COLO829 (cell line): ENCODE results near the gene GRK2.

Experiments used
- DNase-seq: peaks from one replicate; pipeline ENCODE4 v3.0.0; 2012; ENCODE audit warnings: low spot score

The GRK2 gene

GRCh38 chr11:67282155-67282875 is 16.0 kb downstream of the GRK2 start:
- DNase-seq, result no peak

DNA sequence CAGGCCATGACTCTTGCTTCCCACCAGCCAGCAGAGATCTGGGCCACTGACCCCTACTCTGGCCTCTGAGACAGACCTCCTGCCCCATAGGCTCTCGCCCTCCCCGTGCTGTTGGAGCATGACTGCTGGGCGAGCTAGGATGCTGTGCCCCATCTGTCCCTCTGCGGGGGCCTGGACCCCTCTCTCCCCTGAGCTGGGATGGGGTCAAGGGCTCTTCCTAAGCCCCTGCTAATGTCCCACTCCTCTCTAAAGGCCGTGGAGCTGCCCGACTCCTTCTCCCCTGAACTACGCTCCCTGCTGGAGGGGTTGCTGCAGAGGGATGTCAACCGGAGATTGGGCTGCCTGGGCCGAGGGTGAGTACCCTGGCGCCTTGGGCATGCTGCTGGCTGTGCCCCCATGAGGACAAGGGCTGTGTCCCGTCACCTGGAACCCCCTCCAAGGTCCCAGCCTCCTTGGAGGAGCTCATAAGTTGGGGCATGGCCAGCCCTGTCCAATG is 16.7 kb downstream of the GRK2 start:
- DNase-seq, result no peak

- no peak for DNase-seq
Measured at GRCh38 chr11:67283481-67283963, 17.2 kb downstream of the GRK2 start.

DNA sequence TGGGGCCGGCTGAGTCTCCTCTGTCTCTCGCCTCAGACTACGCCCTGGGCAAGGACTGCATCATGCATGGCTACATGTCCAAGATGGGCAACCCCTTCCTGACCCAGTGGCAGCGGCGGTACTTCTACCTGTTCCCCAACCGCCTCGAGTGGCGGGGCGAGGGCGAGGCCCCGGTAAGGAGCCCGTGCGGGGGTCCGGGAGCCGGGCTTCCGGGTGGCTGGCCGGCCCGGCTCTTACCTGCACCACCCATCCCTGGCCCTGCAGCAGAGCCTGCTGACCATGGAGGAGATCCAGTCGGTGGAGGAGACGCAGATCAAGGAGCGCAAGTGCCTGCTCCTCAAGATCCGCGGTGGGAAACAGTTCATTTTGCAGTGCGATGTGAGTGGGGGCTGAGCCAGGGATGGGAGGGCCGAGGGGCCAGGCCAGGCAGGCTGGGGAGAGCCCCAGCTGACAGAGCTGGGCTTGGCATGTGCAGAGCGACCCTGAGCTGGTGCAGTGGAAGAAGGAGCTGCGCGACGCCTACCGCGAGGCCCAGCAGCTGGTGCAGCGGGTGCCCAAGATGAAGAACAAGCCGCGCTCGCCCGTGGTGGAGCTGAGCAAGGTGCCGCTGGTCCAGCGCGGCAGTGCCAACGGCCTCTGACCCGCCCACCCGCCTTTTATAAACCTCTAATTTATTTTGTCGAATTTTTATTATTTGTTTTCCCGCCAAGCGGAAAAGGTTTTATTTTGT is 18.7 kb downstream of the GRK2 start:
- no peak for DNase-seq

DNA sequence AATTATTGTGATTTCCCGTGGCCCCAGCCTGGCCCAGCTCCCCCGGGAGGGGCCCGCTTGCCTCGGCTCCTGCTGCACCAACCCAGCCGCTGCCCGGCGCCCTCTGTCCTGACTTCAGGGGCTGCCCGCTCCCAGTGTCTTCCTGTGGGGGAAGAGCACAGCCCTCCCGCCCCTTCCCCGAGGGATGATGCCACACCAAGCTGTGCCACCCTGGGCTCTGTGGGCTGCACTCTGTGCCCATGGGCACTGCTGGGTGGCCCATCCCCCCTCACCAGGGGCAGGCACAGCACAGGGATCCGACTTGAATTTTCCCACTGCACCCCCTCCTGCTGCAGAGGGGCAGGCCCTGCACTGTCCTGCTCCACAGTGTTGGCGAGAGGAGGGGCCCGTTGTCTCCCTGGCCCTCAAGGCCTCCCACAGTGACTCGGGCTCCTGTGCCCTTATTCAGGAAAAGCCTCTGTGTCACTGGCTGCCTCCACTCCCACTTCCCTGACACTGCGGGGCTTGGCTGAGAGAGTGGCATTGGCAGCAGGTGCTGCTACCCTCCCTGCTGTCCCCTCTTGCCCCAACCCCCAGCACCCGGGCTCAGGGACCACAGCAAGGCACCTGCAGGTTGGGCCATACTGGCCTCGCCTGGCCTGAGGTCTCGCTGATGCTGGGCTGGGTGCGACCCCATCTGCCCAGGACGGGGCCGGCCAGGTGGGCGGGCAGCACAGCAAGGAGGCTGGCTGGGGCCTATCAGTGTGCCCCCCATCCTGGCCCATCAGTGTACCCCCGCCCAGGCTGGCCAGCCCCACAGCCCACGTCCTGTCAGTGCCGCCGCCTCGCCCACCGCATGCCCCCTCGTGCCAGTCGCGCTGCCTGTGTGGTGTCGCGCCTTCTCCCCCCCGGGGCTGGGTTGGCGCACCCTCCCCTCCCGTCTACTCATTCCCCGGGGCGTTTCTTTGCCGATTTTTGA is 19.5 kb downstream of the GRK2 start:
- DNase-seq, result no peak

GRCh38 chr11:67286621-67287333 is 20.5 kb downstream of the GRK2 start:
- no peak for DNase-seq

DNA sequence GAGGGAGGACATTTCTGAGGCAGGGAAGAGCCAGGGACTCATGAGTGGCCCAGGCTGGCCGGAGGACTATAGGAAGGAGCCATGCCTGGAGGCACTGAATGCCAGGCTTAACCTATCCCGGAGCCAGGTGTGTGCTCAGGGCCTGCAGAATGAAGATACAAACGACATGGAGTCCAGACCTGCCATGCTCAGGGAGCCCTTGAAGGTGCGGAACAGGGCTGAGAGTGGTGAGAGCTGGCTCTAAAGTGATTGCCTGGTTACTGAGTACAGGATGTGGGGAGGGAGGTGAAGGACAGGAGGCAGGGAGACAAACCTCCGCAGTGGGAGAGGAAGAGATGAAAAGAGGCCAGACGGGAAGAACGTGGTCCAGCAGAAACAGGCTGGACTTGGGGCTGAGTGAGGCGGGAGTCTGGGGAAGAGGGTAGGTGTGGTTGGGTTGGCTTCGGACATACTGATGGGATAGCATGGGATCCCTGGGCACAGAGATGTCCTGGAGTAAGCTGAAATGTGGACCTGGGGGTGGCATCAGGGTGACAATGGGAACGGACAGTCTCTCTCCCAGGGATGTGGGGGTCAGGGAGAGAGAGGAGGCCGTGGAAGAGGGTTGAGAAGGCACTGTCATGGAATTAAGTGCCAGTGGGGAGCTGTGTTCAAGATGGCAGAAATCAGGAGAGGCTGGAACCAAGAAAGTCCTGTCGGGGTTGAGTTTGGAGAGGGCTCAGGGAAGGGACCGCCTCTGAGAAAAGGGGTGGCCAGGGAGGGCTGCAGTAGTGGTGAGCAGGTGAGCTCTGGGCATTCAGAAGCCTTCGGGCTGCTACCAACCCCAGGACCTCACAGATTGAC is 21.3 kb downstream of the GRK2 start:
- no peak for DNase-seq

DNA sequence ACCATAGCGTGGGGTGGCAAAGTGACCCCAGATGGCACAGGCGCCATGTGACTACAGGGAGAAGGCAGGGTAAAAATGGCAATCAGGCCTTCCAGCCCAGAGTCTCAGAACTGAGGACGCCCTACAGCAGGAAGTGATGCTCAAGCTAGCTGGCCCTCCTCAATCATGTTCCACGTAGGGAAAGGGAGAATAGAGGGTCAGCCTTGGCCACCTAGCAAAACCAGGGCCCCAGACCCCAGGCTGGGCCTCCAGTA is 21.9 kb downstream of the GRK2 start:
- DNase-seq, result no peak

DNA sequence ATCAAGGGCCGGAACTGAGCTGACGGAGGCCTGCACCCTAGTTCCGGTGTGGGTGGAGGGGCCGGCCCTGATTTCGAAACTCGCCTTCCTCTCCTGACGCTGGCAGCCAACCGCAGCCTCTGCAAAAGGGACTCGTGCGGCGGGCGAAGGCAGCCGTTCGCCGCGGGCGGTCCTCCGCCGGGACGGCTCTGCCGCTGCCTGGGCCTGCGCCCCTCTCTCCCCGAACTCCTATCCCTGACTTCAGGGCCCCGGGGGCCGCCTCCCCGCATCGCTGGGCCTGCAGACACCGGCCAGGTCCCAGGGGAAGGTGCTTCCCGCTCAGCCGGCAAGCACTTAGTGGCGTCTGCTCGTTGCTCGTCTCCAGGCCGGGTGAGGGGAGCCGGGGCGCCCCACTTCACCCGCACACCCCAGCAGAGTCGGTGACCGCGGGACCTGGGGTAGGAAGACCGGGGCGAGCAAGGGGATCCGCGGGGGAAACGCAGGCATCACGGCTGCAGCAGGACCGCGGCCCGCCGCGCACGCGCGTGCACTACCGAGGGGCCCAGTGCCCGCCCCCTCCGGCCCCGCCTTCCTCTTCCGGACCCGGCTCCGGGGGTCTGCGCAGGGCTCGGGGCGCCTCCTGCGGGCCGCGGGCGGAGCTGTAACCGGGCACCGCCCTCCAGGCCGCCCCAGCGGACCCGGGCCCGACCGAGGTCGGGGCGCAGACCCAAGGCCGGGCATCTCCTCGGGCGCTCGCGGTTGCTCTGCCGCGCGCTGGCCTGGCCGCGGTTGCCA is 22.4 kb downstream of the GRK2 start:
- DNase-seq, result peak; percentile 71

DNA sequence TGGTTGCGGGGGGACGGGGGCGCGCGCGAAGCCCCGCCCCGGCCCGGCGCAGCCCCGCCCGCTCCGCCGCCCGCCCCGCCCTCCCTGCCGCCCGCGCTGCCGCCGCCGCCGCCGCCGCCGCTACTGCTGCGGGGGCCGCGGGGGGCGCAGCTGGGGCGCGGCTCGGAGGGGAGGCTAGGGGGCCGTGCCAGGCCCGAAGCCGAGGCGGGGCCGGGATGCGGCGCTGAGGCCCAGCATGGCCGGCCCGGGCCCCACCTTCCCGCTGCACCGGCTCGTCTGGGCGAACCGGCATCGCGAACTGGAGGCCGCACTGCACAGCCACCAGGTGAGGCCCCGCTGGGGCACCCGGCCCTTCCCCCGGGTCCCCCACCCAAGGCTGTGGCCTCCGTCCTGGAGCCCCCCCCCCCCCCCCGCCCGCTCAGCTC is 23.0 kb downstream of the GRK2 start, which contains the start of gene ANKRD13D:
Gene ANKRD13D, plus strand, starts transcription at position 78 of the 425 bp plus-strand sequence. Its CDS starts 158 bp downstream, at position 236.
- DNase-seq, result no peak

DNA sequence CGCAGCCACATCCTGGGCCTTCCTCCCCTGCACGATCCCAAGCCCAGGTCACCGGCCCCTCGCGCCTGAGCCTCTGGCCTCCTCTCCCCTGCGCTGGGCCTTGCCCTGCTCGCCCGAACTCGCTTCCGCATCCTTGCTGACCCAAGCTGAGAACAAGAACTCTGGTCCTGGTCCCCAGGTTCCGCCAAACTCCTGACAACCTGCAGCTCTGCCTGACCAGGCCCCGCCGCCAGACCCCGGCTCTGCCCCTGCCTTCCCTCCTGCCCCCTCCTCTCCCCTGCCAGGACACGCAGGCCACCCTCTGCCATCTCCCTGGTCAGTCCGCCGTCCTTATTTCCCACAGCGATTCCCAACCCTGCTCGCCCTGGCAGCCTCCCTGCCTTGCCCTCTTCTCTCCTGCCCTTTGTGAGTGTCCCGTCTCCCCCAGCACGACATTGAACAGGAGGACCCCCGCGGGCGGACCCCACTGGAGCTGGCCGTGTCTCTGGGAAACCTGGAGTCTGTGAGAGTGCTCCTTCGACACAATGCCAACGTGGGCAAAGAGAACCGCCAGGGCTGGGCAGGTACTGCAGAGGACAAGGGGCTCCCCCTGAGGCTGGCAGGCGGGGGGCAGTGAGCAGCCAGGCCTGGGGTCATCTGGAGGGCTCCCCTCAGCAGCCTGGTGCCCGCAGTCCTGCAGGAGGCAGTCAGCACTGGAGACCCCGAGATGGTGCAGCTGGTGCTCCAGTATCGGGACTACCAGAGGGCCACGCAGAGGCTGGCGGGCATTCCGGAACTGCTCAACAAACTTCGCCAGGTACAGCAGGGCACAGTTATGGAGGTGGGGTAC is 23.6 kb downstream of the GRK2 start:
- DNase-seq, result no peak

DNA sequence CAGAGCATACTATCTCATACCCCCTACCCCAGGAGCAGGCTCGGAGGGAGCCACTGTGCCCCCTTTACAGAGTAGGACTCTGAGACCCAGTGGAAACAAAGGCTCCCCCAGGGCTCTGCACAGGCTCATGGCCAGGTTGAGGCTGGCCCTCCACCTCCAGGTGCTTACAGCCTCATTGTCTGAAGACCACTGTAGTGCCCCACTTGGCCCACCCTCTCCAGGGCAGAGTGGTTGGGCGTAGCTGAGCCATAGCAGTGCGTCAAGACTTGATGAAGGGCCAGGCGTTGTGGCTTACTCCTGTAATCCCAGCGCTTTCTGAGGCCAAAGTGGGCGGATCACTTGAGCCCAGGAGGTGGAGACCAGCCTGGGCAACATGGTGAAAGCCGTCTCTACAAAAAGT is 24.5 kb downstream of the GRK2 start:
- DNase-seq, result no peak

- DNase-seq, result no peak
Measured at GRCh38 chr11:67291481-67292381, 25.5 kb downstream of the GRK2 start.

- no peak for DNase-seq
Measured at GRCh38 chr11:67292671-67293070, 26.4 kb downstream of the GRK2 start.

- DNase-seq, result no peak
Measured at GRCh38 chr11:67293090-67293489, 26.8 kb downstream of the GRK2 start.

DNA sequence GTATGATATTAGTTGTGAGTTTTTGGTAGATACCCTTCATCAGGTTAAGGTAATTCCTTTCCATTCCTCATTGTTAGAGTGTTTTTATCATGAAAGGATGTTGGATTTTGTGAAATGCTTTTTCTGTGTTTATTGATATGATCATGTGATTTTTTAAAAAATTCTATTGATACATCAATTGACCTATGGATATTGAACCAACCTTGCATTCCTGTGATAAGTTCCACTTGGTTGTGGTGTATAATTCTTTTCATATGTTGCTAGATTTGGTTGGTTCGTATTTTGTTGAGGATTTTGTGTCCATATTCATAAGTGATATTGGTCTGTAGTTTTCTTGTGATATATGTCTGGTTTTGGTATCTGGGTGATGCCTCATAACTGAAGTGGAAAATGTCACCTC is 29.6 kb downstream of the GRK2 start:
- DNase-seq, result no peak

GRCh38 chr11:67298786-67299185 is 32.5 kb downstream of the GRK2 start:
- no peak for DNase-seq
